ENCODE measurements around the gene MBL2.

The MBL2 gene

DNA sequence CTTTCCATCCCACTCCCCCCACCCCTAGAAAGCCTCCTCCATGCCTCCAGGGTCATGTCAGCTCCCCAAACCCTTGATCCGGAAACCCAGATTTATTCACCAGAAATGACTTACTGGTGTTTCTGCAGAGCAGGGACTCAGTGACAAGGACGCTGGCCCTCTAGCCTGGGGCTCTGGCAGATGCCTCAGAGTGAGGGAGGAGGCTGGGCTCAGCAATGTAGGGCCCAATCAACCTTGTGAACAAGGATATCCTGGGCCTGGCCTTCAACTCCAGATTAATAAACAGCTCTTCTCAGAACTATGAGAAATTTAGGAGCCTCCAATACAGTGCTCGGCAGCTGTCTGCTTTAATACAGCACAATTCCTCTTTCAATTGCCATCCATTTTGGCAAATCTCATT lies at the start of gene MBL2:
Gene MBL2, minus strand, starts transcription at position 162 of the 400 bp plus-strand sequence. CDS start 1,149 bp downstream, outside the sequence.
- no peak for DNase-seq

DNA sequence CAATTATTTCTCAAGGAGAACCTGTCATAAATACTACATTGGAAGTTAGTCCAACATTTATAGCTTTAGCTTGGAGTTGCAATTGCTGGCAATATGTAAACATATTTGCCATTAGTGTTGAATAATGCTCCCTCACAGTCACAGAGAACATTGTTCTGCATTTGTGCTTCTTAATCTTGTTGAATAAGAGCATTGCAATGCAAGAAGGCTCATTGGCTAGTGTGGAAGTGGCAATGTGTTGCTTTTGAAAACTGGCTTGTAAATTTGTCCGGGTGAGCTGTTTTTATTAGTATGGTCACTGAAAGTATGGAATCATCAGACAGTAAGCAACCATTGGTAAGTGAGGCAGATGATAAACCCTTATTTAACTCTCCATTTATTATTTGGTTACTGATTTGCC lies 47.7 kb upstream of the MBL2 start:
- DNase-seq, result no peak

DNA sequence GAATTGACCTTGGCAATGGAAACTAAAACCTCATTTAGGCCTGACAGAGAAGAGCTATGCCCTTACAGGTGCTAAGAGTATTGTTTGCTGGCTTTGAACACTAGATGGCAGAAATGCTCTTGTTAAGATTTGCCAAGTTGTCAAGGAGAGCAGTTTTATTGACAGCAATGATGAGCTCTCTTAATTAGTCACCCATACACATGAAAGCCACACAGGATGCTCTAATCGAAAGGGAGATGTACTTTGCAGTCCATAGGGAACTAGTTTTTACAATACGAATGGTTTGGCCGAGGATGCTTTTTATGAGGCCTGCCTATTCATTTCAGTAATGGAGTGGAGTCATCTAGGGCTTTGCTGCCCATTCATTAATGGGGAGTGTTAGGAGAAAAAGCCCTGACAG lies 45.4 kb upstream of the MBL2 start:
- no peak for DNase-seq

DNA sequence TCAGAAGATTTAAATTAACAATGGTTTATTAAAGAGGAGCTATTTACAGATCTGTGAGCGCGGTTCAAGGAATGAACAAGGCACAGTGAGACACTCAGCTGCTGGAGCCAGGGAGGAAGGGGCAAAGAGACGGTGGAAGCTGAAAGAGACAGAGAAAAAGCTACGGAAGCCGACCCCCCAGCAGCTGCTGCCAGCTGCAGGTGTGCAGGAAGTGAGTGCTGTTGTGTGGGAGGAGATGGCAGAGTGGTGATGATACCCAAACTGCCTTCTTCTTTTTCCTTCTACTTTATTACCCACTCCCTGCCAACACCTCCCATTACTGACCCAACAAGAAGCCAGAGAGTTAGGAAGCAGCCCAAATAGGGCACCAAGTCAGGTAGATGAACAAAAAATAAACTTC lies 41.9 kb upstream of the MBL2 start:
- no peak for DNase-seq

DNA sequence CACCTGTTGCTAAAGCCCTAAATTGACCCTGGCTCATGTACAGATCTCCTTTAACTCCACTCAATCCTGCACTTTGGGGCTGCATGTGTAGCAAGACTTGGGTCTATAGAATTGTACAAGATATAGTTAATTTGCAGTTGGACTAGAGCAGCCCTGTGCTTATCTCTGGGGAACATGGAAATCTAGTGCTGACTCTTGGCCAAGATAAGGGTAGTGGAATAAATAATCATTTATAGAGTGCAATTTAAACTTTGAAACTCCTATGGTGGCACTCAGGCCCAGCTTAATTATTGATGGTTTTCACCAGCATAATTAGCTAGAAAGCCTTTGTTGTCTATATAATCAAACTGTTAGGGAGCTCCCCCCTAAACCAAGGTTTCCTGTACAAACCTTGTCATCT lies 39.2 kb upstream of the MBL2 start:
- no peak for DNase-seq

GRCh38 chr10:52810761-52811160 lies 38.2 kb upstream of the MBL2 start:
- no peak for DNase-seq

- no peak for DNase-seq
These were observed 35.2 kb upstream of the MBL2 start for GRCh38 chr10:52807803-52808202.

GRCh38 chr10:52805414-52806285 lies 33.1 kb upstream of the MBL2 start:
- no peak for DNase-seq

DNA sequence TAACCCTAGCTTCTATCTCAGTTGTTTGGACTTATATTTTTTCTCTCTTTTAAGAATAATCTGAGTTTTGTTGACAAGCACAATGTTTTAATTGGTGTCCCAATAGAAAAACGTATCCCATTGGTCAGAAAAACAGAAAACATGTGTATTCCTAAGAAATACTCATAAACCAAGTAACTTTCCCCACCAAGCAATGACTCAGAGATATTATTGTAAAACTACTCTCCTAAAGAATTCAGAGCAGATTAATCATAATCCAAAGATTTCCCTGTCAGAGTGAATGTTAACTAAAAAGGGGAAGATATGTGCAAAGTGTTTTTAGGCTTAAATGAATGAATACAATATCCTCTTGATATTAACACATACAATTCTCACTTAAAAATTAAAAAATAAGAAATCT lies 29.4 kb upstream of the MBL2 start:
- DNase-seq, result no peak

DNA sequence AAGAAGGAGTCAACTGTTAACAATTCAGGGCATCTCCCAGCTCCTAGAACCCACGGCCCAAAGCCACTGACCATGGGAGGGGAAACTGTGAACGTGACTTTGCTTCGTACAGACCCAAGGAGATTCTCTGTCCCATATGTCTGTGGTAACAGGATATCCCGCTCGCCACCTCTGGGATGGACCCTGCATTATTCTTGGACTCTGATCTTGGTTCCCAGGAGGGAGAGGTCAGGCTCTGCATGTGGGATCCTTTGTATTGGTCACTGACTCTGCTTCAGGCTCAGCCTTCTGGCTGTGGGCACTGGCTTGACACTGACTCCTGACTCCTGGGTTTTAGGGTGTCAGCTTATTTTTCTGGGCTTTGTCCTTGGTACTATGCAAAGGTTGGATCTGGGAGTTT lies 13.5 kb upstream of the MBL2 start:
- no peak for DNase-seq

DNA sequence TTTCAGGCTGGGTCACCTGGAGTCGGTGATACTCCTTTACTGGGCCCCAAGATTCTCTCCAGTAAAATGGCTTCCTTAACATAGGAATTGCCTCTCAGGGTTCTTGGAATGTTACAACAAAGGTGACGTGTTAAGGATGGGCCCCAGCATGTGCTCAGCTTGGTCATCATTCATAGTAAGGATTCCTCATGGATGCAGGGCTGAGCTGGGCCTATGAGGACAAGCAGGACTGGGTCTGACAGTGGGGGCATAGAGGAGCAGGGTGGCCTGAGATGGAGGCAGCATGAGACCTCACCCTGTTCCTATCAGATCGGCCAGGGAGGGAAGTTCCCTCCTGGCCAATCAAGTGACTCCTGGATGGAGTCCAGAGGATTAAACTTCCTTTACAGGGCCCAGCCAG lies 12.8 kb upstream of the MBL2 start:
- DNase-seq, result no peak

DNA sequence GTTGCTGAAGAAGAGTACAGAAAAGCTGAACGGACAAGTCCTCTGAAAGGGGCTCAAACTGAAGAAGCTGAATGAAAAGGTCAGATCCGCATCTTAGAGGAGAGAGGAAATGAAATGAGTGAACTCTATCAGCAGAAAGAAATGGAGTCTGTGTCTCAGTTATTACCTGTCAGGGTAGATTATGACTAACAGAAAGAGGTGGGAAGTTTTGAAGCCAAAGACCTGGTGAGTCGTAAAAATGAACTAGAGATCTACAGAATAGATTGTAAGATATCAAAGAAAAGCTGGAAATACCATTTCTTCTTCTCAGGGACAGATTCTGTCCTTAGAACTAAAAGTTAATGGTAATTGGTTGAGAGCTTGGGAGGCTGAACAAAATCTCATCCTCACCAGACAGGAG lies 11.1 kb upstream of the MBL2 start:
- DNase-seq, result no peak

GRCh38 chr10:52782554-52782953 lies 10.0 kb upstream of the MBL2 start:
- DNase-seq, result no peak

DNA sequence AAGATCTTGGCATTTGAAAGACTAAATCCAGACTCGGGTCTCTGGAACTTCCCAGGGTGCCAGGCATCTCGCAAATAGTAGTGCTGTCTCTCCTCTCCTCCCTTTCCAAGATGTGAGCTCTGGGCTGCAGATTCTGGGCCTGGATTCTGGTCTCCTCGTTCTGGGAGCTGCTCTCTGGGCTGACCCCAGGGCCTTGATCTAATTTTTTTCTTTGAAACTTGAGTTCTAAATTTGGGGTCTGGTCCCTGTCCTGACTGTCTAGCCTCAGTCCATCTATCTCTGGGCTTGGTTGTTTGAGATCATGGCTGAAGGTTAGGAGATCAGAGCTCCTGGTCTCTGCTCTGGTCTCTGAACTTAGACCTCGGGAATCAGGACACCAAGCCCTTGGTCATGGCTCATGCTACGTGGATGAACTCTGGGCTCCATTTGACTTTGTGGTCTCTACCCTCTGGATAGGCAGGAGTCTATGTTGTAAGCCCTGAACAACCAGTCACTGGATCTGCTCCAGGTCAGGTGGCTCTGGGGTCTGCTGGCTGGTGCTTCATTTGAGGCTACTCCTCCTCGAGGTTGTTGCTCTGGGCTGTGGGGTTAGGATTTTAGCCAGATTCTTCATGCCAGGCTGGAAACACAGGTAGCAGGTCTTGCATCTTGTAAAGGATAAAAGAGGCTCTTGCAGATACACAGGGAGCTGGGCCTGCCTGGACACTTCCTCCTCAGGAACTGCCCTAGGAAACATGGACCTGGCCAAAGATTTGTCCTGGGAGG lies 8.0 kb upstream of the MBL2 start:
- DNase-seq, result no peak

GRCh38 chr10:52779541-52780390 lies 7.2 kb upstream of the MBL2 start:
- DNase-seq, result no peak

DNA sequence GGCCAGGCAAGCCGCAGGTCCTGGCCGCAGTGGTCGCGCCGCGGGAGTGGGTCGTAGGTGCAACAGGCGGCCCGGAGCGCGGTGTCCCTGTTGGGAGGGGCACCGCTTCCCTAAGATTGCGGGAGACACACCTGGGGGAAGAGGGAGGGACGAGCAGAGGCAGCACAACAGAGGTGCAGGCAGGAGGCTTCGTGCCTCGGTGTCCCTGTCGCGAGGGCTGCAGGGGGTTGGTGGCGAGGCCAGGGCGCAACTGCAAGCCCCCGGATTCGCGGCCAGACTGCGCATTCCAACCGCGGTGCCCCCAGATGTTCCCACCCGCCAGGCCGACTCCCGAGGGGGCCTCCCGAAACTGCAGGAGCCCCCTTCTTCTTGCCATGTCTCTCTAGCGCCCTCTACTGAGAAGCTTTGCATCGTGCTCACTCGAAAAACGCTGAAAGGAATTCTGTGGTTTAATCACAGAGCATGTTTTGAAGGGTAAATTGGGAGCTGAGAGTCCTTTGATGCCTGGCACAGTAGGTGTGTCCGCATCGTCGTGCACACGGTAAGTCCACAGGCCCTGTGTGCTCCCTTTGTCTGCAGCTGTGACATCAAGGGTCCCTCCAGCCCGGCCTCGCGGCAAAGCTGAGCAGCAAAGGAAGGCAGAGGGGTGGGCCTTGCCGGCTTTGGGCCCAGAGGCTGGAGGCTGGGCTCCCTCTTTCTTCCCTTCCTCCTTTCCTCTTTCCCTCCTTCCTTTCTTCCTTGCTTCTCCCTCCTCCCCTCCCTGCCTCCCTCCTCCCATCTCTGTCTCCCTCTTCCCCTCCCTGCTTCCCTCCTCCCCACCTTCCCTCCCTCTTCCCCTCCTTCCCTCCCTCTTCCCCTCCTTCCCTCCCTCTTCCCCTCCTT lies 6.2 kb upstream of the MBL2 start:
- DNase-seq, result no peak

DNA sequence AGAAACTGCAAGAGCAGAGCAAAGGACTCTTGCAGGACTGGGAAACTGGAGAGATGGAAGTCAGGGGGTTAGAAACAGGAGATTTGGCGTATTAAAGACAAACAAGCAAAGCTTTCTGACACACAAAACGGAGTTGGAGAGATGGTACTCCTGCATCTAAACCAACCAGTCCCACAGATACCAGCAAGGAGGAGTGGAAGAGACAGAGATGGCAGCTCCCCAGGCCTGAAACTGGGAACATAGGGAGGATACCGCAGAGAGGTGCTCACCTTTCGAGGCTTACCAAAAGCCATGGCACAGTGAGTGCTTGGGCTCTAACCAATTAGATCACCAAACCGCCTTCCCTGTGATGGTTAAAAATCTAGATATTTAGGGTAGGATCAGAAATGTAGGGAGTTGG lies 4.8 kb upstream of the MBL2 start:
- no peak for DNase-seq

DNA sequence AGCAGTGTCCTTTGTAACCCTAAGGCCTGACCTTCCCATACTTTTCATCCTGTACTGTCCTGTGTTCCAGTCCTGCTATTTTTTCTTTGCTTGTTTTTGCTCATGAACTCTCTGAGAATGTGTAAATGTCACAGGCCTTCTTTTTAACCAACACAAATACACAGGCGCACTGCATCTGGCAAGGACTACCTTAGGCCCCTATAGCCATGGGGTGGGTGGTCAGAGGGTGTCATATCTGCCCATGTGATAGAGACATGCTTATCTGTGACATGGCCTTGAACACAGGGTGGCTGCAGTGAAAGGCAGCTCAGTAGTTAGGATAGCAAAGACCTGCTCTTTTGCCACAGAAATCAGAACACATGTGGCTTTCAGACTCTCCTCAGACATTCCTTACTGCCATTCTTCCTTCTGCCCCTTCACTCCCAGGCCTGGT lies 3.9 kb upstream of the MBL2 start:
- no peak for DNase-seq

DNA sequence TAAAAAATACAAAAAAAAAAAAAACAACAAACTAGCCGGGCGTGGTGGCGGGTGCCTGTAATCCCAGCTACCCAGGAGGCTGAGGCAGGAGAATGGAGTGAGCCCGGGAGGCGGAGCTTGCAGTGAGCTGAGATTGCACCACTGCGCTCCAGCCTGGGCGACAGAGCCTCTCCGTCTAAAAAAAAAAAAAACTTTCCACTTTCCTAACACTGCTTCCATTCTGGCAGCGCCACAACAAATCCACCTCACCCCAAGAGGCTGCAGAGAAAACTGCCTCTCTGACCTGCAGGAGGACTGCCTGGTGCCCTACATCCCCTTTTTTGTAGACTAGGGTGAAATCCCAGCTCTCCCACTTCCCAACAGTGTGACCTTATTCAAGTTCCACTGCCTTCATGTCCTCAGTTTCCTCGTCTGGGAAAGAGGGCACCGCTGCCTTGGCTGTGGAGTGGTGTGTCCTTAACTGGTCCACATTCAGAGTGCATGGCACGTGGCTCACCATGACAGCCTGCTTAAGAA lies 2.6 kb upstream of the MBL2 start:
- DNase-seq, result no peak

DNA sequence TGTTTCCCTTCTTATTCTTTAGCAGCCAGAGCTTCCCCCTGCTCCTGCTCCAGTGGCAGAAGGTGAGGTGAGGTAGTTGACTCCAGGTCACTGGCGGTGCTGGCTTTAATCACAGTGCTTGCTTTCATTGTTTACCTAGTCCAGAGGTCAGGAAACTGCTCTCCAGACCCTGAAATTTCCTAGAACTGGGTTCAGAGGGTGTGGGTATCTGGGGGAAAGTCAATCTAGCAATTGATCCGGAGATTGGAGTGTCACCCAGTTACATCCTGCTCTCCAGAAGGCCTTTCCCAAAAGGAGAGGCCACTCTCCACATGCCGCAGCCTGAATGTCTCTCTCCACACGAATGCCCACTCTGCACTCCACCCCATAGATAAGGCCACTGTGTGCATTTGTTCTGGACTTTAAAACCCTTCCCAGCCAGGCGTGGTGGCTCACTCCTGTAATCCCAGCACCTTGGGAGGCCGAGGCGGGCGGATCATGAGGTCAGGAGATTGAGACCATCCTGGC lies 2.1 kb upstream of the MBL2 start:
- no peak for DNase-seq

GRCh38 chr10:52774182-52774581 lies 1.6 kb upstream of the MBL2 start:
- DNase-seq, result no peak

Data from NCI-H1694 (cell line).